AG08395 (cell line): Measurements from ENCODE around the gene RABGAP1.

ENCODE experiments used
- DNase-seq: peaks from one replicate; pipeline ENCODE4 v3.0.0; 2012; ENCODE audit warnings: mixed read lengths, low spot score

Gene RABGAP1

DNA sequence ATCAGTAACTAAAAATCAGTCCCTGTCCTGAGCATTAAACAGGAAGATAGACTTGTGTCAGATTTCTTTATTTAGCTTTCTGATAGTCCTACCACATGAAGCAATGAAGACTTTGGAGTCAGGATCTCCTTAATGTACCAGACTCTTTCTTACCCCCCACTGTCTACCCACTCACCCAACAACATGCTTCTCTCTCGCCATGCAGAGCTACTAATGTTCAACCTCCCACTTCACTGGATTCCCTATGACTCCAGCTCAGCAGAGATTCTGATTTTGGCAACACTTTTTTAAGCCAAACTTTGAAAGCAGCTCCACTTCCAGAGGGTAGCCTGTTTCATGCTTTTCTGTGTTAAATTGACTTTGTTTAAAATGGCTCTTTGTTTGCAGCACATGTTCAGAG, 143.4 kb downstream of the RABGAP1 start:
- no peak for DNase-seq

DNA sequence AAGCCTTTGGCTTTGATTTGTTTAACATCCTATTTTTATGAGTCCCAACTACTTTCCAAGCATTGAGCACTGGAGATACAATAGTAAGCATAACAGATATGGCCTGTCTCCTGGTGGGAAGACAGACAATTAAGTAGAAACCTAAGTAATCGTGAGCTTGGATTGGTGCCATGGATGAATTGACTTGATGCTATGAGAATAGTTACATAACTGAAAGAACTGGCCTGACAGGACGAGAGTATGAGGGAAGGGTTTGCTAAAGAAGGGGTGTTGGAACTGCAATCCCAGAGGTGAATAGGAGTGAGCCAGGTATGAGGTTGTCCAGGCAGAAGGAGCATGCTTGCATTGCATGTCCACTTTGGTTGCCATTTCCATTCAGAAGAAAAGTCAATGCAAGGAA, 145.1 kb downstream of the RABGAP1 start:
- DNase-seq = no peak

DNA sequence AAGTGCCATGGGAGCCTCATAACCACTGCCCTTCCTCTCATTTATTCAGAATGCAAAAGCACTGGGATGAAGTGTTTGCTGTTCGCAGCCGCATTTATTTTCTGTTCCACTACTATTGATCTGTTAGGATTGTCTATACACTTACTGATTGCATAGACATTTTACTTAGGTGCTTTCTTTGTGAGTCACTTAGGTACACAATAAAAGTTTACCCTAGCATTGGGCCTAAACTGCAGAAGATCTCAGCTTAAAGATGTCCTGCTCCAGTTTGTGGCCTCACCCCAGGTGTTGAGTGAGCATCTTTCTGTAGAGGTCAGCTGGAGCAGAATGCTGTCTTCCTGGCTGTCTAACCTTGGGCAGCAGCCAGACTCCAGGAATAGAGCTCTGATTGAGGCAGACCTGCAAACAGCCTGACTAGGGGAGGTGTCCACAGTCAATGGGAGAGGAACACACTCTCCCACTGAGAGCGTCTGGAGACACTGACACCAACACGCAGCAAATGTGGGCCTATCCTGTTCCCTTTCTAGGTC, 146.6 kb downstream of the RABGAP1 start:
- DNase-seq = no peak

- DNase-seq = no peak
Observed at GRCh38 chr9:123089040-123089439, 148.2 kb downstream of the RABGAP1 start.

- DNase-seq = no peak
Observed at GRCh38 chr9:123089790-123090189, 149.0 kb downstream of the RABGAP1 start.

GRCh38 chr9:123090198-123090896, 149.5 kb downstream of the RABGAP1 start:
- peak; percentile 37 for DNase-seq

GRCh38 chr9:123090956-123091355, 150.1 kb downstream of the RABGAP1 start:
- no peak for DNase-seq

DNA sequence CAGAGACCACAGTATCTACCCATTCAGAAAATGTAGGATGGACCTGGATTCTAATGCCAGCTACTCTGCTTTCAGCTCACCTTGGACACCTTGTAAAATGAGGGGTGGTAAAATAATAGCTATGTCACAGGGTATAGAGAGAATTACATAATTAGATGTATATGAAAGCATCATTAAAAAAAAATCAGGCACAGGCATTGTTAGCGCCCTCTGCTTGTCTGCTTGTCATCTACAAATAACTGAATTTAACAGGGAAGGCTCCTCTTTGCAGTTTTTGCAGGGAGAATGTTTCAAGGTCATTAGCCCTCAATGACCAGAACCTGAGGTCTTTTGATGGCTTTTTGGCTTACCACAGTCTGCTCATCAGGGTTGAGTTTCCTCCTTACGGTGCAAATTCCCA, 150.6 kb downstream of the RABGAP1 start:
- no peak for DNase-seq

DNA sequence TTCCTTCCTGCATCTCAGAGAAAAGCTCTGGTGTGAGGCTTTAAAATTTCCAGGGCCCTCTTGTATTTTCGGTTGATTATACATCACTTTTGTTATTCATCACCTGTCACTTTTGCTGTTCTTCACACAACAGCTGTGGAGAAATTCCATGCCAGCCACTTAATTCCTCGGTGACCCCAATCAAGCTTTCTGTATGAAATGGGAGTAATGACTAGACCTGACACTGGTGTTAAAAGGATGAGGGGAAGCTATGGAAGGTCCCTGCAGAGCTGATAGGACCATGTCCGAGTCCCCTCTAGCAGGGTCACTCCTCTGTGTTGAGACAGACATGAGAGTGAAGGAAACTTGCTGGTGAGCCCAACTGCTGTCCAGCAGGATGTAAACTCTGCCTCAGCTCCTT, 152.3 kb downstream of the RABGAP1 start:
- DNase-seq = no peak

- DNase-seq = no peak
Observed at GRCh38 chr9:123096987-123097386, 156.2 kb downstream of the RABGAP1 start.

GRCh38 chr9:123097430-123098095, 156.7 kb downstream of the RABGAP1 start:
- no peak for DNase-seq

DNA sequence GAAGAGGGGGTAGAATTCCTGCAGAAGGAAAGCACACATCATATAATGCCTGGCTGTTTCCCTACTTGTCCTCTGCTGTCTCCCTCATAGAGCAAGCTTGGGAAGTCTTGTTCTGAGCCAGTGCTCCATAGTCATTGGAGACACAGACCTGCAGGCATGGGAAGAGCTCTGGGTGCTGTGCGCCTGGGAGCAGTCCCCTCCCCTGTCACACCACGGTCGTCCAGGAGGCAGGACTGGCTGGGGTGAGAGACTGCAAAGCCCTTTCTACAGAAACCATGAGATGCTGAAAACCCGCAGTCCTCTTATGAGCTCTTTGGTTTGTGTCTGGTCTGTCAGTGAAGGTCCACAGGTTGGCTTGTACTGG, 157.3 kb downstream of the RABGAP1 start:
- DNase-seq = no peak

GRCh38 chr9:123099042-123099441, 158.2 kb downstream of the RABGAP1 start:
- no peak for DNase-seq

- DNase-seq = no peak
Observed at GRCh38 chr9:123099548-123099947, 158.7 kb downstream of the RABGAP1 start.

GRCh38 chr9:123102375-123103113, 161.7 kb downstream of the RABGAP1 start:
- no peak for DNase-seq

DNA sequence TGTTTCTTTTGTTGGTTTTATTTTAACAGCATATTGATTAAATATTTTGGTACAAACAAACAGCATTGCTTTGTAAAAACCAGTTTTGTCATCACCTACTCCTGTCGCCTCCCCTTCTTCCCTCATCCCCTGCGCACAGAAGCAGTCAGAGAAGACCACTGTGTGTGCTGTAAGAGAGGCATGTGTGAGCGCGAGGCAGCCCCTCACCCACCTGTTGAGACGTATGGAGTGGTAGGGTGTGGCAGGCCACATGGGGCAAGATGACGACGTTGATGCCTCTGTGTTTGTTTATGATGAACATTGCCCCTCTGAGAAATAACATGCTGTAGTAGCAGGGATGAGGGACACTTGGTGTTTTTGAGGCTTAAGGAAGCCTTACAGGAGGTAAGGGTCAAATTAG, 164.0 kb downstream of the RABGAP1 start:
- DNase-seq = no peak

DNA sequence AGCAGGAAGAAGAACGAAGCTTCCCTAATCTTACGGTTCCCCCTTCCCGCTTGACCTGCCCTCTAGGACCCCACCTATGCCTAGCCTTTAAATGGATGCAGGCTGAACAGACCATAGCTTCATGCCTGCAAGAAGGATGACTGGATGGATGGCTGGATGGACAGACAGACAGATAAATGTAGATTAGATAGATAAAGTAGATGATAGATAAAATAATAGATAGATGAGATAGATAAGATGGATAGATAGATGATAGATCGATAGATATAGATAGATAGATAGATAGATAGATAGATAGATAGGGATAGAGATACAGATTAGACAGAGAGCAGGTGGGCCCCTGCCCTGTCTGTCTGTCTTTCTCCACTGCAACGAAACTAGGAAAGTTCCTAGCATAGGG, 164.7 kb downstream of the RABGAP1 start:
- DNase-seq = no peak

GRCh38 chr9:123107639-123108285, 166.9 kb downstream of the RABGAP1 start:
- no peak for DNase-seq

DNA sequence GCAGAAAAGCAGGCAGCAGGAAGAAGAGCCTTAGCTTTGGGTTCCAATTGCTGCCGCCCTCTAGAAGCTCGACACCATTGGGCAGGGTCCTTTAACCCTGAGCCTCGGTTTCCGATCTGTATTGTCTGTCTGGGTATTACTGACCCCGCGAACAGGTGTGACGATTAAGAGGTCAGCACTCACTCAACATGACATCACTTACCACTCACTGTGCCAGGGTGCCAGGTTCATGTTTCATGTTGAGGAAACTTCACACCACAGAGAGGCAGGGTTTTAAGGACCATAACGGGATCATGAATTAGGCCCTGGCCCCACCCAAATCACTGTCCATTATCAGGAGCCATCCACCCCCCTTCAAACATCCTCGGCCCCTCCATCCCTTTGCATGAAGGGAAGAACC, 168.2 kb downstream of the RABGAP1 start:
- no peak for DNase-seq

- DNase-seq = no peak
Observed at GRCh38 chr9:123109540-123110279, 168.9 kb downstream of the RABGAP1 start.

GRCh38 chr9:123111427-123112014, 170.7 kb downstream of the RABGAP1 start:
- DNase-seq = no peak
